HEK293T (cell line): ENCODE measurements around the gene PRSS27.

Experiments used
- BHLHE40 ChIP-seq: fragments of 450-650 bp; IDR thresholded peaks from 2 replicates; pipeline ENCODE4 v1.6.1; 2016; ENCODE audit warnings: mild to moderate bottlenecking, moderate library complexity, borderline replicate concordance
- CTBP1 ChIP-seq: fragments of 450-650 bp; IDR thresholded peaks from 2 replicates; pipeline ENCODE4 v1.6.1; 2016; ENCODE audit warnings: borderline replicate concordance
- ELF4 ChIP-seq: fragments of 450-650 bp; IDR thresholded peaks from 2 replicates; pipeline ENCODE4 v1.6.1; 2017; ENCODE audit warnings: antibody characterized with exemption
- FOXA1 ChIP-seq: fragments of 450-650 bp; IDR thresholded peaks from 2 replicates; pipeline ENCODE4 v1.6.1; 2016; ENCODE audit warnings: mild to moderate bottlenecking
- FOXK2 ChIP-seq: fragments of 450-650 bp; IDR thresholded peaks from 2 replicates; pipeline ENCODE4 v1.6.1; 2016; ENCODE audit warnings: mild to moderate bottlenecking
- FOXM1 ChIP-seq: fragments of 450-650 bp; IDR thresholded peaks from 2 replicates; pipeline ENCODE4 v1.6.1; 2017; ENCODE audit warnings: mild to moderate bottlenecking, borderline replicate concordance
- PKNOX1 ChIP-seq: fragments of 450-650 bp; IDR thresholded peaks from 2 replicates; pipeline ENCODE4 v1.6.1; 2016
- SP1 ChIP-seq: fragments of 450-650 bp; IDR thresholded peaks from 2 replicates; pipeline ENCODE4 v1.6.1; 2017
- SUZ12 ChIP-seq: fragments of 450-650 bp; IDR thresholded peaks from 2 replicates; pipeline ENCODE4 v1.6.1; 2016; ENCODE audit warnings: mild to moderate bottlenecking

GRCh38 chr16:2707368-2708289 is 12.4 kb downstream of the PRSS27 start:
- no peak for TF ChIP-seq FOXM1
- TF ChIP-seq FOXK2, result no peak
- no peak for TF ChIP-seq SP1
- TF ChIP-seq ELF4, result no peak
- no peak for TF ChIP-seq PKNOX1
- TF ChIP-seq CTBP1, result no peak
- TF ChIP-seq SUZ12, result no peak
- no peak for TF ChIP-seq BHLHE40
- TF ChIP-seq FOXA1, result no peak
